ENCODE data around the gene FABP3.

FABP3 gene

GRCh38 chr1:31373056-31373896, at the start of gene FABP3:
Gene FABP3 (minus strand): TSS chr1:31373076. CDS start chr1:31373014, 62 bp downstream.
- DNase-seq = peak; percentile 73

GRCh38 chr1:31421371-31422040, 48.6 kb upstream of the FABP3 start:
- peak; percentile 72 for DNase-seq

- no peak for DNase-seq
These were observed 47.8 kb upstream of the FABP3 start for GRCh38 chr1:31420716-31421115.

- DNase-seq = no peak
These were observed 45.9 kb upstream of the FABP3 start for GRCh38 chr1:31418626-31419323.

GRCh38 chr1:31417148-31417547, 44.3 kb upstream of the FABP3 start:
- no peak for DNase-seq

- DNase-seq = no peak
These were observed 43.3 kb upstream of the FABP3 start for GRCh38 chr1:31416101-31416736.

GRCh38 chr1:31415658-31416057, 42.8 kb upstream of the FABP3 start:
- DNase-seq = no peak

- no peak for DNase-seq
These were observed 42.1 kb upstream of the FABP3 start for GRCh38 chr1:31414980-31415370.

GRCh38 chr1:31413405-31414001, 40.6 kb upstream of the FABP3 start:
- peak; percentile 77 for DNase-seq

- DNase-seq = peak; percentile 31
These were observed 40.0 kb upstream of the FABP3 start, which contains the start of gene SERINC2 for GRCh38 chr1:31412732-31413404. Gene SERINC2 (plus strand): TSS chr1:31413213. CDS start chr1:31413266, 53 bp downstream.

- no peak for DNase-seq
These were observed 39.3 kb upstream of the FABP3 start for GRCh38 chr1:31412205-31412604.

GRCh38 chr1:31410871-31411270, 38.0 kb upstream of the FABP3 start:
- DNase-seq = no peak

- peak; percentile 86 for DNase-seq
These were observed 37.3 kb upstream of the FABP3 start for GRCh38 chr1:31409946-31410858.

GRCh38 chr1:31408788-31409318, 36.0 kb upstream of the FABP3 start:
- DNase-seq = no peak

GRCh38 chr1:31407029-31407626, 34.3 kb upstream of the FABP3 start:
- DNase-seq = no peak

GRCh38 chr1:31405578-31406245, 32.8 kb upstream of the FABP3 start:
- DNase-seq = no peak

- DNase-seq = peak; percentile 38
These were observed 28.4 kb upstream of the FABP3 start for GRCh38 chr1:31401241-31401640.

- DNase-seq = peak; percentile 52
These were observed 27.5 kb upstream of the FABP3 start for GRCh38 chr1:31400393-31400792.

GRCh38 chr1:31399976-31400375, 27.1 kb upstream of the FABP3 start:
- no peak for DNase-seq

- DNase-seq = no peak
These were observed 25.4 kb upstream of the FABP3 start for GRCh38 chr1:31398246-31398645.
